H1 (cell line): ENCODE results near the gene LMX1A. TPM values are rescaled to one million over a fixed set of nuclear protein-coding genes. Genes with fewer than 3 reads are reported as not detected.
A peak's percentile ranks its signal among the peaks of the same experiment; 100 is the strongest.

Source experiments
- CTCF ChIA-PET: fragments of 300-600 bp; sonication (Branson Sonifier 250); formaldehyde crosslinking; loops from one replicate; lab custom pipeline; 2021; ENCODE audit not compliant: partially characterized antibody; lab: Charles Lee
- POLR2A ChIA-PET: fragments of 300-600 bp; sonication (Branson Sonifier 250); formaldehyde crosslinking; loops from one replicate; lab custom pipeline; 2021; ENCODE audit warnings: inconsistent platforms; ENCODE audit not compliant: partially characterized antibody; lab: Charles Lee
- DNase-seq, 2 experiments: peaks; one replicate each; pipeline versions ENCODE4 v3.0.0 to v3.0.0-alpha.2; 2010 to 2022; ENCODE audit warnings: low spot score in 2 of 2, low read depth in 1 of 2, mixed read lengths in 1 of 2
- FAIRE-seq: peaks from 2 replicates; lab custom pipeline; 2011; peaks lifted over from hg19 to GRCh38; lab: Jason Lieb, UNC
- H2AFZ ChIP-seq: 2 replicates; pipeline ENCODE4 v1.8.1; 2012; ENCODE audit warnings: low read length, inconsistent platforms
- H2AK5ac ChIP-seq: 2 replicates; pipeline ENCODE4 v1.6.1; 2013; ENCODE audit warnings: low read depth, low read length
- H2BK120ac ChIP-seq: replicated peaks from 2 replicates; pipeline ENCODE3; 2013; ENCODE audit warnings: low read depth, low read length, inconsistent platforms
- H2BK12ac ChIP-seq: 2 replicates; pipeline ENCODE4 v1.6.1; 2013; ENCODE audit warnings: low read depth, low read length
- H2BK15ac ChIP-seq: 2 replicates; pipeline ENCODE4 v1.6.1; 2013; ENCODE audit warnings: low read length
- H2BK20ac ChIP-seq: 2 replicates; pipeline ENCODE4 v1.6.1; 2013; ENCODE audit warnings: low read length
- H2BK5ac ChIP-seq: 2 replicates; pipeline ENCODE4 v1.6.1; 2013; ENCODE audit warnings: low read depth, low read length
- H3K14ac ChIP-seq: 2 replicates; pipeline ENCODE4 v1.6.1; 2013; ENCODE audit warnings: inconsistent platforms; ENCODE audit not compliant: insufficient read length
- H3K18ac ChIP-seq: 2 replicates; pipeline ENCODE4 v1.6.1; 2013; ENCODE audit warnings: low read length; ENCODE audit errors: extremely low read depth
- H3K23ac ChIP-seq: 2 replicates; pipeline ENCODE4 v1.6.1; 2013; ENCODE audit warnings: inconsistent platforms; ENCODE audit not compliant: insufficient read length
- H3K23me2 ChIP-seq: 2 replicates; pipeline ENCODE4 v1.6.1; 2013; ENCODE audit warnings: low read depth, low read length
- H3K27ac ChIP-seq: 2 replicates; pipeline ENCODE4 v1.6.1; 2011; ENCODE audit warnings: low read depth, low read length, inconsistent platforms
- H3K27me3 ChIP-seq, 4 experiments: replicated peaks in 1 of 4; 1 replicate in 1 of 4; 2 replicates in 3 of 4; pipeline versions ENCODE4 v1.6.1 to v1.8.1; 2011 to 2013; ENCODE audit warnings: low read length in 3 of 4, mild to moderate bottlenecking in 3 of 4, inconsistent platforms in 2 of 4, mixed read lengths in 2 of 4, moderate library complexity in 1 of 4; ENCODE audit not compliant: control insufficient read depth in 3 of 4, insufficient read depth in 3 of 4; ENCODE audit errors: extremely low read depth in 1 of 4
- H3K36me3 ChIP-seq, 4 experiments: 2 replicates each; pipeline versions ENCODE4 v1.6.1 to v1.8.1; 2011 to 2013; ENCODE audit warnings: mild to moderate bottlenecking in 4 of 4, low read length in 3 of 4, moderate library complexity in 2 of 4, control low read depth in 1 of 4, inconsistent platforms in 1 of 4; ENCODE audit not compliant: insufficient read depth in 4 of 4, control insufficient read depth in 2 of 4
- H3K4ac ChIP-seq: replicated peaks from 2 replicates; pipeline ENCODE3; 2013; ENCODE audit warnings: low read length, low read depth, mixed read lengths, inconsistent platforms; ENCODE audit not compliant: insufficient read length
- H3K4me1 ChIP-seq, 4 experiments: replicated peaks in 1 of 4; 1 replicate in 1 of 4; 2 replicates in 3 of 4; pipeline versions ENCODE4 v1.6.1 to v1.8.1; 2011 to 2013; ENCODE audit warnings: low read length in 3 of 4, inconsistent platforms in 2 of 4, mixed read lengths in 1 of 4; ENCODE audit not compliant: insufficient read depth in 4 of 4, control insufficient read depth in 3 of 4
- H3K4me2 ChIP-seq, 2 experiments: 2 replicates each; pipeline versions ENCODE4 v1.6.1 to v1.8.1; 2011 to 2013; ENCODE audit warnings: low read depth in 2 of 2, low read length in 2 of 2, control low read depth in 1 of 2, inconsistent platforms in 1 of 2, mild to moderate bottlenecking in 1 of 2; ENCODE audit not compliant: insufficient read depth in 1 of 2
- H3K4me3 ChIP-seq, 4 experiments: fragments of 200-600, 300-600 bp in 1 of 4; sonication (generic), shearing (Covaris generic), sonication (Bioruptor Twin) in 1 of 4; 2 replicates each; pipeline versions ENCODE4 v1.5.1 to v1.8.1; 2011 to 2016; ENCODE audit warnings: low read length in 4 of 4, low read depth in 3 of 4, control low read depth in 2 of 4, inconsistent platforms in 2 of 4, mild to moderate bottlenecking in 2 of 4, mixed read lengths in 1 of 4, moderate library complexity in 1 of 4; ENCODE audit not compliant: insufficient read depth in 2 of 4; ENCODE audit errors: extremely low read depth in 1 of 4
- H3K56ac ChIP-seq: replicated peaks from 2 replicates; pipeline ENCODE3; 2013; ENCODE audit warnings: low read depth, mild to moderate bottlenecking, mixed read lengths, low read length, inconsistent platforms; ENCODE audit not compliant: insufficient read length
- H3K79me1 ChIP-seq: 2 replicates; pipeline ENCODE4 v1.6.1; 2013; ENCODE audit warnings: low read depth, low read length, control low read depth
- H3K79me2 ChIP-seq, 2 experiments: 2 replicates each; pipeline versions ENCODE4 v1.6.1 to v1.8.1; 2012 to 2013; ENCODE audit warnings: low read length in 2 of 2, mild to moderate bottlenecking in 2 of 2, inconsistent platforms in 1 of 2; ENCODE audit not compliant: insufficient read depth in 2 of 2, control insufficient read depth in 1 of 2
- H3K9ac ChIP-seq, 4 experiments: replicated peaks in 1 of 4; 1 replicate in 1 of 4; 2 replicates in 3 of 4; pipeline versions ENCODE4 v1.6.1 to v1.8.1; 2011 to 2013; ENCODE audit warnings: low read depth in 3 of 4, low read length in 3 of 4, control low read depth in 2 of 4, mild to moderate bottlenecking in 2 of 4, moderate library complexity in 2 of 4, inconsistent platforms in 1 of 4; ENCODE audit errors: extremely low read depth in 1 of 4
- H3K9me3 ChIP-seq, 2 experiments: 2 replicates each; pipeline versions ENCODE4 v1.6.1 to v1.8.1; 2012 to 2013; ENCODE audit warnings: mild to moderate bottlenecking in 2 of 2, moderate library complexity in 2 of 2, control low read depth in 1 of 2, inconsistent platforms in 1 of 2, low read depth in 1 of 2, low read length in 1 of 2, mixed read lengths in 1 of 2; ENCODE audit not compliant: insufficient read depth in 2 of 2
- H4K20me1 ChIP-seq, 2 experiments: replicated peaks in 1 of 2; 2 replicates each; pipeline versions ENCODE3 to v1.8.1; 2011 to 2013; ENCODE audit warnings: inconsistent platforms in 2 of 2, low read length in 2 of 2, mild to moderate bottlenecking in 1 of 2; ENCODE audit not compliant: insufficient read depth in 2 of 2, control insufficient read depth in 1 of 2
- H4K5ac ChIP-seq: 2 replicates; pipeline ENCODE4 v1.6.1; 2013; ENCODE audit warnings: low read length, low read depth, mixed read lengths, inconsistent platforms; ENCODE audit not compliant: insufficient read length
- H4K8ac ChIP-seq: 2 replicates; pipeline ENCODE4 v1.8.0; 2013; ENCODE audit warnings: mild to moderate bottlenecking, moderate library complexity, low read length, inconsistent platforms; ENCODE audit not compliant: insufficient read depth; ENCODE audit errors: extremely low read depth
- H4K91ac ChIP-seq: replicated peaks from 2 replicates; pipeline ENCODE3; 2013; ENCODE audit warnings: low read length, mixed read lengths, inconsistent platforms; ENCODE audit not compliant: insufficient read length
- EZH2 ChIP-seq: fragments of 200-600 bp; sonication (generic); IDR thresholded peaks from 2 replicates; pipeline ENCODE4 v1.7.1; 2012; ENCODE audit warnings: low read depth, mild to moderate bottlenecking, moderate library complexity, low read length, inconsistent platforms; ENCODE audit not compliant: severe bottlenecking
- GABPA ChIP-seq: IDR thresholded peaks from 2 replicates; pipeline ENCODE4 v1.6.1; 2011; ENCODE audit warnings: mild to moderate bottlenecking, low read length, moderate library complexity, borderline replicate concordance; ENCODE audit not compliant: insufficient read depth
- NANOG ChIP-seq: IDR thresholded peaks from 2 replicates; pipeline ENCODE4 v1.6.1; 2011; ENCODE audit warnings: low read length, low read depth, mild to moderate bottlenecking, inconsistent platforms; ENCODE audit not compliant: insufficient read depth, poor library complexity, severe bottlenecking
- RXRA ChIP-seq: IDR thresholded peaks from 2 replicates; pipeline ENCODE4 v1.6.1; 2011; ENCODE audit warnings: low read depth, mild to moderate bottlenecking, low read length, moderate library complexity; ENCODE audit not compliant: insufficient read depth
- SUZ12 ChIP-seq: fragments of 200-600 bp; sonication (generic); IDR thresholded peaks from 2 replicates; pipeline ENCODE4 v1.6.1; 2012; ENCODE audit warnings: mild to moderate bottlenecking, inconsistent platforms, low read length, moderate library complexity, mixed read lengths
- WGBS, 2 experiments: shearing (Covaris generic) in 1 of 2; methylation state at CpG; one replicate each; pipeline versions ENCODE4 v1.1.6 to v1.1.7; 2013 to 2015; ENCODE audit warnings: low lambda C conversion rate in 2 of 2, mixed read lengths in 2 of 2, inconsistent platforms in 1 of 2, low coverage in 1 of 2, missing lambda C conversion rate in 1 of 2; ENCODE audit not compliant: insufficient replicate concordance in 2 of 2, insufficient coverage in 1 of 2, insufficient read length in 1 of 2; ENCODE audit errors: extremely low coverage in 1 of 2, missing lambda C conversion rate in 1 of 2; 5-methylcytosine and 5-hydroxymethylcytosine counted together
- polyA plus RNA-seq, 7 experiments: library from polyadenylated mRNA; depleted of rRNA in 3 of 7; stranded (reverse) in 5 of 7; unstranded in 2 of 7; fragments of >200 nt in 5 of 7; fragments of 200-250 nt in 2 of 7; gene quantifications; 1 replicate in 5 of 7; 2 replicates in 1 of 7; 4 replicates in 1 of 7; pipeline versions ENCODE4 v1.2.1 to v1.2.3, GENCODE V29; 2011 to 2013; ENCODE audit warnings: missing spikeins in 2 of 7, mixed read lengths in 2 of 7
- total RNA-seq: library from RNA; stranded (reverse); fragmentation: NEBNext Ultra II Directional; extraction: Animal tissue kit (Norgen Biotek cat#: 25700); gene quantifications from 2 replicates; pipeline ENCODE4 v1.2.1, GENCODE V29; 2021

Gene LMX1A
- total and polyA plus RNA-seq, 2 of the 8 experiments (the other 6 are each of a cell fraction or from before 2014, with no cell fraction given): not detected

GRCh38 chr1:165356876-165357275 lies 361 bp upstream of the LMX1A start:
- no peaks in the 10 kb centered on the region; the same call in 1 of the 2 replicates for H3K79me1 ChIP-seq
- no peak overlapping the region for H2AFZ ChIP-seq
- no peak overlapping the region for H2AK5ac ChIP-seq
- no peaks in the 10 kb centered on the region for H3K36me3 ChIP-seq
- H3K23ac ChIP-seq: no peak overlapping the region
- ChIA-PET CTCF (interaction anchor here (0.5 to 6.2 kb wide), 7 partner anchors 8 to 204 kb away, joined by 3 to 41 read pairs (median 4); no protein-coding TSS in a partner anchor), POLR2A (no interaction called here)
- DNase-seq (no peak), FAIRE-seq (no peak)
- H2BK20ac ChIP-seq: no peak overlapping the region
- H2BK12ac ChIP-seq: no peak overlapping the region
- no peak overlapping the region for H3K18ac ChIP-seq
- H3K4ac ChIP-seq: no peak overlapping the region
- TF ChIP-seq NANOG (no peak), EZH2 (peak; percentile 76), SUZ12 (peak; percentile 58), GABPA (peak; percentile 13; the same call in 1 of the 2 replicates), RXRA (no peak)
- H3K14ac ChIP-seq: no peak overlapping the region
- peaks cover 4 to 8% of the 10 kb centered on the region in 2 experiments for H4K20me1 ChIP-seq
- no peak overlapping the region for H4K5ac ChIP-seq
- no peak overlapping the region for H2BK15ac ChIP-seq
- peaks cover 62 to 85% (median 76%) of the 10 kb centered on the region in 4 experiments for H3K27me3 ChIP-seq
- H4K8ac ChIP-seq: peak overlapping the region; percentile 43; the same call in 1 of the 2 replicates
- no peak overlapping the region for H2BK120ac ChIP-seq
- peaks cover 35% of the 10 kb centered on the region; the same call in 1 of the 2 replicates for H3K23me2 ChIP-seq
- H3K79me2 ChIP-seq: no peaks in the 10 kb centered on the region
- H3K9ac ChIP-seq: no peak overlapping the region
- peak overlapping the region; percentile 95 to 99 for H3K4me2 ChIP-seq
- peak overlapping the region; percentile 55 to 68 (median 59) for H3K4me3 ChIP-seq
- WGBS, 2 experiments: 5% methylated on average over 22 of the region's 25 CpGs; no CpG with 5 or more reads in 1 of the 2 experiments
- H3K27ac ChIP-seq: no peak overlapping the region
- H3K56ac ChIP-seq: no peak overlapping the region
- no peaks in the 10 kb centered on the region for H3K9me3 ChIP-seq
- no peak overlapping the region for H4K91ac ChIP-seq
- H2BK5ac ChIP-seq: no peak overlapping the region
- peaks cover 6 to 27% (median 19%) of the 10 kb centered on the region in 4 experiments for H3K4me1 ChIP-seq
